BJ (cell line): ENCODE results near the gene SLC2A6. TPM values are rescaled to one million over a fixed set of nuclear protein-coding genes. Genes with fewer than 3 reads are reported as not detected.

Experiments
- CTCF ChIA-PET: fragments of 350-600 bp; formaldehyde crosslinking; extraction: SDS; loops from one replicate; lab custom pipeline; 2021; ENCODE audit warnings: antibody characterized with exemption, inconsistent platforms; lab: Yijun Ruan, JAX
- POLR2A ChIA-PET: fragments of 300-600 bp; sonication (Branson Sonifier 250); formaldehyde crosslinking; extraction: SDS; loops from one replicate; lab custom pipeline; 2021; ENCODE audit warnings: antibody characterized with exemption; lab: Charles Lee
- DNase-seq: peaks from one replicate; pipeline ENCODE4 v3.0.0-alpha.2; 2011; ENCODE audit warnings: low read depth
- H3K27me3 ChIP-seq: 2 replicates; pipeline ENCODE4 v1.6.0; 2011; ENCODE audit warnings: low read length; ENCODE audit not compliant: control insufficient read depth, insufficient read depth
- H3K36me3 ChIP-seq: 2 replicates; pipeline ENCODE4 v1.5.1; 2011; ENCODE audit warnings: low read length; ENCODE audit not compliant: control insufficient read depth, insufficient read depth
- H3K4me3 ChIP-seq: 2 replicates; pipeline ENCODE4 v1.5.1; 2011; ENCODE audit warnings: low read depth, mild to moderate bottlenecking, control low read depth, low read length
- polyA plus RNA-seq: library from polyadenylated mRNA; depleted of rRNA; stranded (reverse); fragments of >200 nt; gene quantifications from 2 replicates; pipeline ENCODE4 v1.2.3, GENCODE V29; 2011
- TF ChIP-seq, protein P1 (sequence below): IDR thresholded peaks from 2 replicates; pipeline ENCODE4 v1.5.1; 2011; ENCODE audit warnings: low read depth, mild to moderate bottlenecking, control low read depth, inconsistent platforms, low read length, moderate library complexity; ENCODE audit not compliant: insufficient read depth

SLC2A6 gene
- polyA plus RNA-seq, 1 experiment = 9.0 TPM

GRCh38 chr9:133471551-133472276, 7.2 kb downstream of the SLC2A6 start:
- Histone ChIP-seq H3K27me3 (no peaks in the 10 kb centered on the region), H3K4me3 (no peak overlapping the region), H3K36me3 (peaks cover 8% of the 10 kb centered on the region)
- POLR2A ChIA-PET = no interaction called here
- TF ChIP-seq, protein P1, sequence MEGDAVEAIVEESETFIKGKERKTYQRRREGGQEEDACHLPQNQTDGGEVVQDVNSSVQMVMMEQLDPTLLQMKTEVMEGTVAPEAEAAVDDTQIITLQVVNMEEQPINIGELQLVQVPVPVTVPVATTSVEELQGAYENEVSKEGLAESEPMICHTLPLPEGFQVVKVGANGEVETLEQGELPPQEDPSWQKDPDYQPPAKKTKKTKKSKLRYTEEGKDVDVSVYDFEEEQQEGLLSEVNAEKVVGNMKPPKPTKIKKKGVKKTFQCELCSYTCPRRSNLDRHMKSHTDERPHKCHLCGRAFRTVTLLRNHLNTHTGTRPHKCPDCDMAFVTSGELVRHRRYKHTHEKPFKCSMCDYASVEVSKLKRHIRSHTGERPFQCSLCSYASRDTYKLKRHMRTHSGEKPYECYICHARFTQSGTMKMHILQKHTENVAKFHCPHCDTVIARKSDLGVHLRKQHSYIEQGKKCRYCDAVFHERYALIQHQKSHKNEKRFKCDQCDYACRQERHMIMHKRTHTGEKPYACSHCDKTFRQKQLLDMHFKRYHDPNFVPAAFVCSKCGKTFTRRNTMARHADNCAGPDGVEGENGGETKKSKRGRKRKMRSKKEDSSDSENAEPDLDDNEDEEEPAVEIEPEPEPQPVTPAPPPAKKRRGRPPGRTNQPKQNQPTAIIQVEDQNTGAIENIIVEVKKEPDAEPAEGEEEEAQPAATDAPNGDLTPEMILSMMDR = no peak
- CTCF ChIA-PET = interaction anchor here (0.8 kb wide), 1 partner anchor 12 kb away, joined by 4 read pairs; the partner anchor contains the start of gene CACFD1
- DNase-seq = no peak

DNA sequence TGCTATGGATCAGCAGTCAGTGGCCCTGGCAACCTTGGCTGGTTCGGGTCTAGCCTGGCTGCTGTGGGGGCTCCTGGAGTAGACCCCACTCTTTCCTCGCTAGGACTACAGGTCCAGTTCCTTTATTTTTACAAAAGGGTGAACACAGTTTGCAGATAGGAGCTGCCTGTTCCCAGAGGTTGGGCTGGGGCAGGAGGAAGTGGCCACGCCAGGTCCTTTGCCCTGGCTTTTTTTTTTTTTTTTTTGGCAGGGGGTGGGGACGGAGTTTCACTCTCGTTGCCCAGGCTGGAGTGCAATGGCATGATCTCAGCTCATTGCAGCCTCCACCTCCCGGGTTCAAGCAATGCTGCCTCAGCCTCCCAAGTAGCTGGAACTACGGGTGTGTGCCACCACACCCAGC, 7.9 kb downstream of the SLC2A6 start:
- Histone ChIP-seq H3K36me3 (peaks cover 8% of the 10 kb centered on the region; the same call in 1 of the 2 replicates), H3K4me3 (no peak overlapping the region), H3K27me3 (no peaks in the 10 kb centered on the region)
- TF ChIP-seq, protein P1 = no peak
- CTCF ChIA-PET = no interaction called here
- POLR2A ChIA-PET = no interaction called here
- no peak for DNase-seq

DNA sequence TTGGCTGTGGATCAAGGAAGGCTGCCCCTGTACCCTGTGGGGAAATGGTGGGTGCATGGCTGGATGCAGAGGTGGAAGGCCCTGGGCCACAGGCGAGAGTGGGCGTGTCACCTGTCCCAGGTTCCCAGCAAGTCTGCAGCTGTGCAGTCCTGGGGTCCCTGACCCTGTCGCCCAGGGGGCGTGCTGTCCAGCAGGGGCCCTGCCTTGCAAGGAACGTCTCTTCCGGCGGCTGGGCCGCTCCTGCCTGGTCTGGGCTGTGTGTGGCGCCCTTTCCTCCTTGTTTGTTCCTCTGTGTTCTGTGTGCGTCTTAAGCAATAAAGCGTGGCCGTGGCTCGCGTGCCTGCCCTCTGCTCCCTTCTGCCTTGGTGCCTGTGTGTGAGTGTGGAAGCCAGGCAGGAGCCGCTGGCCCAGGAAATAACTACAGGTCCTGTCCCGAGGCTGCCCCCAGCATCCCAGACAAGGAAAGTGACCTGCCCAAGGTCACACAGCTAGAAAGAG, 8.4 kb downstream of the SLC2A6 start:
- Histone ChIP-seq H3K4me3 (no peak overlapping the region), H3K36me3 (peaks cover 7% of the 10 kb centered on the region; the same call in 1 of the 2 replicates), H3K27me3 (no peaks in the 10 kb centered on the region)
- CTCF ChIA-PET = no interaction called here
- POLR2A ChIA-PET = no interaction called here
- DNase-seq = no peak
- TF ChIP-seq, protein P1 = no peak

- ChIA-PET POLR2A (no interaction called here), CTCF (no interaction called here)
- Histone ChIP-seq H3K36me3 (peaks cover 4% of the 10 kb centered on the region; the same call in 1 of the 2 replicates), H3K4me3 (no peak overlapping the region), H3K27me3 (no peaks in the 10 kb centered on the region)
- TF ChIP-seq, protein P1 = no peak
- DNase-seq = no peak
Observed at GRCh38 chr9:133468777-133469421, 10.0 kb downstream of the SLC2A6 start.

DNA sequence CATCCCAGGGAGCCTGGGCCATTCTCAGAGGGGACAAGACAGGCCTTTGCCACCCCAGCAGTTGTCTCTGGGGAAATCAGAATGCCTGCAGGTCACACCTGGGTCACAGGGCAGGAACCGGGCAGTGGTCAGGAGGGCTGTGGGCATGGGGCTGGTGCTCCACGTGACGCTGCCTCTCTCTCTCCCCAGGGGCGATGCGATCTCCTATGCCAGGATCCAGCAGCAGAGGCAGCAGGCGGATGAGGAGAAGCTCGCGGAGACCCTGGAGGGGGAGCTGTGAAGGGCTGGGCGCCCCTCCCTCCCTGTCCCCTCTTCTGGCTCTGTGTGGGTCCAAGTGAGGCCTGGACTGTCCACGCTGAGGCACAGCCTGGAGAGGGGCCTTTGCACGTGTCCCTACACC, 10.5 kb downstream of the SLC2A6 start:
- DNase-seq = no peak
- Histone ChIP-seq H3K4me3 (no peak overlapping the region), H3K27me3 (no peaks in the 10 kb centered on the region), H3K36me3 (peaks cover 1% of the 10 kb centered on the region; the same call in 1 of the 2 replicates)
- TF ChIP-seq, protein P1 = no peak
- CTCF ChIA-PET = interaction anchor here (1.4 kb wide), 1 partner anchor 9 kb away, joined by 5 read pairs; no protein-coding TSS in a partner anchor
- POLR2A ChIA-PET = no interaction called here
